Peyer's patch (tissue), 4 donors: ENCODE measurements around the gene PDZD2.

Experiments
- POLR2A ChIP-seq, 2 donors: fragments of 450-650 bp; IDR thresholded peaks; one replicate each; pipeline ENCODE4 v1.5.1; 2017; ENCODE audit warnings: antibody characterized with exemption in 2 of 2, mild to moderate bottlenecking in 2 of 2, moderate library complexity in 2 of 2
- TF ChIP-seq, protein P1 (sequence below), 6 experiments: fragments of 450-650 bp in 4 of 6; fragments of 200-600 bp in 2 of 6; sonication (generic) in 1 of 6; IDR thresholded peaks; one replicate each; pipeline ENCODE4 v1.5.1; 2017 to 2019; ENCODE audit warnings: antibody characterized with exemption in 6 of 6, mild to moderate bottlenecking in 3 of 6, moderate library complexity in 1 of 6

DNA sequence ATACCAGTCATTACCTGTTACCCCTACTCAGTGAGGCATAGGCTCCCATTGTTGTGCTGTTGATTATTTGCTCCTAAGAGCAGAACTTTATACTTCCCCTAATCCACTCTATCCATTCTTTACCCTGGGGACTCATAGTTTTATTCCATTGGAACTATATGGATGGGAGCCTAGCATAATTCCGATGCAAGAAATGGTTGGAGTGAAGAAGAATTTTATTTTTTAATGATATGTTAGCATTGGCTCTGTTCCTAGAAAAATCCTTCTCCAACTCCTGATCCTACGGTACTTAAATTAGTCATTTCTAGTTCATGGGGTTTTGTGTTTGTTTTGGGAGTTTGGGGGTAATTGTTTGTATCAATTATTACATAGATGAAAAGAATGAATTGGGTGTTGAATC, 343.7 kb downstream of the PDZD2 start:
- TF ChIP-seq, protein P1, sequence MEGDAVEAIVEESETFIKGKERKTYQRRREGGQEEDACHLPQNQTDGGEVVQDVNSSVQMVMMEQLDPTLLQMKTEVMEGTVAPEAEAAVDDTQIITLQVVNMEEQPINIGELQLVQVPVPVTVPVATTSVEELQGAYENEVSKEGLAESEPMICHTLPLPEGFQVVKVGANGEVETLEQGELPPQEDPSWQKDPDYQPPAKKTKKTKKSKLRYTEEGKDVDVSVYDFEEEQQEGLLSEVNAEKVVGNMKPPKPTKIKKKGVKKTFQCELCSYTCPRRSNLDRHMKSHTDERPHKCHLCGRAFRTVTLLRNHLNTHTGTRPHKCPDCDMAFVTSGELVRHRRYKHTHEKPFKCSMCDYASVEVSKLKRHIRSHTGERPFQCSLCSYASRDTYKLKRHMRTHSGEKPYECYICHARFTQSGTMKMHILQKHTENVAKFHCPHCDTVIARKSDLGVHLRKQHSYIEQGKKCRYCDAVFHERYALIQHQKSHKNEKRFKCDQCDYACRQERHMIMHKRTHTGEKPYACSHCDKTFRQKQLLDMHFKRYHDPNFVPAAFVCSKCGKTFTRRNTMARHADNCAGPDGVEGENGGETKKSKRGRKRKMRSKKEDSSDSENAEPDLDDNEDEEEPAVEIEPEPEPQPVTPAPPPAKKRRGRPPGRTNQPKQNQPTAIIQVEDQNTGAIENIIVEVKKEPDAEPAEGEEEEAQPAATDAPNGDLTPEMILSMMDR (IDR thresholded peaks at IDR 0.05): no peak
- no peak for TF ChIP-seq POLR2A (IDR thresholded peaks at IDR 0.05)
